ENCODE measurements around the gene MRAP2. TPM values are rescaled to one million over a fixed set of nuclear protein-coding genes. Genes with fewer than 3 reads are reported as not detected.

Gene MRAP2
- total RNA-seq, 1 experiment from 2014 or later: 4.9 TPM

- CTCF ChIA-PET: interaction anchor here (1.0 to 1.7 kb wide), 8 partner anchors 9 to 438 kb away, joined by 3 to 10 read pairs (median 4); partner anchors contain the start of genes CEP162 and CYB5R4
- ATAC-seq (peak; percentile 59), DNase-seq (ENCODE audit: low spot score) (no peak)
- no peaks in the 10 kb centered on the region for H3K36me3 Mint-ChIP-seq
- H3K9me3 Mint-ChIP-seq: no peaks in the 10 kb centered on the region
- peaks cover 34% of the 10 kb centered on the region for H3K4me1 Mint-ChIP-seq
- POLR2A ChIA-PET: no interaction called here
- H3K4me3 Mint-ChIP-seq: 0 out of 2 replicates have a peak overlapping the region, but pooled peaks have one; percentile 38
- H3K27ac Mint-ChIP-seq: peak overlapping the region; percentile 53
- no peaks in the 10 kb centered on the region for H3K27me3 Mint-ChIP-seq (ENCODE audit: low read depth)
- TF ChIP-seq JUN (CRISPR knock-in tag; IDR thresholded peaks at IDR 0.05) (no peak), IRF1 (CRISPR knock-in tag; IDR thresholded peaks at IDR 0.05) (no peak), FOXK1 (CRISPR knock-in tag; IDR thresholded peaks at IDR 0.05) (no peak), PRDM15 (CRISPR knock-in tag; IDR thresholded peaks at IDR 0.05) (no peak), NFYB (CRISPR knock-in tag; conservative IDR thresholded peaks at IDR 0.05; ENCODE audit: low read depth) (no peak)
Measured at GRCh38 chr6:84052883-84053241, 19.3 kb downstream of the MRAP2 start.

GRCh38 chr6:84055647-84056046, 22.1 kb downstream of the MRAP2 start:
- Mint-ChIP-seq H3K27ac (no peak overlapping the region), H3K36me3 (no peaks in the 10 kb centered on the region), H3K9me3 (no peaks in the 10 kb centered on the region), H3K4me3 (no peak overlapping the region), H3K4me1 (peaks cover 41% of the 10 kb centered on the region), H3K27me3 (ENCODE audit: low read depth) (no peaks in the 10 kb centered on the region)
- ChIA-PET CTCF (no interaction called here), POLR2A (no interaction called here)
- TF ChIP-seq JAZF1 (CRISPR knock-in tag; IDR thresholded peaks at IDR 0.05) (no peak), OVOL2 (CRISPR knock-in tag; IDR thresholded peaks at IDR 0.05; ENCODE audit: borderline replicate concordance) (no peak), TCF7 (CRISPR knock-in tag; IDR thresholded peaks at IDR 0.05; ENCODE audit: low read depth) (no peak), ATF1 (CRISPR knock-in tag; IDR thresholded peaks at IDR 0.05) (no peak), ZNF425 (CRISPR knock-in tag; conservative IDR thresholded peaks at IDR 0.05) (no peak), JUN (CRISPR knock-in tag; IDR thresholded peaks at IDR 0.05) (no peak), SOX15 (CRISPR knock-in tag; IDR thresholded peaks at IDR 0.05) (no peak), GRHL2 (CRISPR knock-in tag; IDR thresholded peaks at IDR 0.05; ENCODE audit: insufficient replicate concordance, severe bottlenecking) (no peak), NFE2L1 (CRISPR knock-in tag; IDR thresholded peaks at IDR 0.05) (no peak)
- no peak for ATAC-seq
- no peak for DNase-seq (ENCODE audit: low spot score)

- CTCF ChIA-PET: no interaction called here
Measured at GRCh38 chr6:84057908-84058307, 24.3 kb downstream of the MRAP2 start.

More at GRCh38 chr6:84057908-84058307, 24.3 kb downstream of the MRAP2 start:
- Mint-ChIP-seq H3K36me3 (no peaks in the 10 kb centered on the region), H3K4me3 (no peak overlapping the region), H3K4me1 (peaks cover 42% of the 10 kb centered on the region), H3K9me3 (no peaks in the 10 kb centered on the region), H3K27me3 (ENCODE audit: low read depth) (no peaks in the 10 kb centered on the region), H3K27ac (no peak overlapping the region)
- TF ChIP-seq MAX (CRISPR knock-in tag; IDR thresholded peaks at IDR 0.05) (no peak), MLX (CRISPR knock-in tag; IDR thresholded peaks at IDR 0.05) (no peak)
- DNase-seq (ENCODE audit: low spot score) (no peak), ATAC-seq (no peak)
- POLR2A ChIA-PET: no interaction called here

Data from WTC11 (cell line).